Renal cortex interstitium (tissue), 11 donors: ENCODE results near the gene HINT2. TPM values are rescaled to one million over a fixed set of nuclear protein-coding genes. Genes with fewer than 3 reads are reported as not detected.
A peak's percentile ranks its signal among the peaks of the same experiment; 100 is the strongest.

Source experiments
- DNase-seq, 11 donors: peaks; one replicate each; pipeline ENCODE4 v3.0.0-alpha.2; 2013; ENCODE audit warnings: low read depth in 9 of 11, low spot score in 4 of 11; ENCODE audit errors: extremely low read depth in 1 of 11
- polyA plus RNA-seq, 3 donors: library from polyadenylated mRNA; unstranded; fragments of 120-200 nt; gene quantifications; one replicate each; pipeline ENCODE4 v1.2.1, GENCODE V29; 2013; ENCODE audit not compliant: insufficient read length in 3 of 3

Gene HINT2
- polyA plus RNA-seq, 3 donors = 50.5 to 60.3 (median 58.2) TPM

DNA sequence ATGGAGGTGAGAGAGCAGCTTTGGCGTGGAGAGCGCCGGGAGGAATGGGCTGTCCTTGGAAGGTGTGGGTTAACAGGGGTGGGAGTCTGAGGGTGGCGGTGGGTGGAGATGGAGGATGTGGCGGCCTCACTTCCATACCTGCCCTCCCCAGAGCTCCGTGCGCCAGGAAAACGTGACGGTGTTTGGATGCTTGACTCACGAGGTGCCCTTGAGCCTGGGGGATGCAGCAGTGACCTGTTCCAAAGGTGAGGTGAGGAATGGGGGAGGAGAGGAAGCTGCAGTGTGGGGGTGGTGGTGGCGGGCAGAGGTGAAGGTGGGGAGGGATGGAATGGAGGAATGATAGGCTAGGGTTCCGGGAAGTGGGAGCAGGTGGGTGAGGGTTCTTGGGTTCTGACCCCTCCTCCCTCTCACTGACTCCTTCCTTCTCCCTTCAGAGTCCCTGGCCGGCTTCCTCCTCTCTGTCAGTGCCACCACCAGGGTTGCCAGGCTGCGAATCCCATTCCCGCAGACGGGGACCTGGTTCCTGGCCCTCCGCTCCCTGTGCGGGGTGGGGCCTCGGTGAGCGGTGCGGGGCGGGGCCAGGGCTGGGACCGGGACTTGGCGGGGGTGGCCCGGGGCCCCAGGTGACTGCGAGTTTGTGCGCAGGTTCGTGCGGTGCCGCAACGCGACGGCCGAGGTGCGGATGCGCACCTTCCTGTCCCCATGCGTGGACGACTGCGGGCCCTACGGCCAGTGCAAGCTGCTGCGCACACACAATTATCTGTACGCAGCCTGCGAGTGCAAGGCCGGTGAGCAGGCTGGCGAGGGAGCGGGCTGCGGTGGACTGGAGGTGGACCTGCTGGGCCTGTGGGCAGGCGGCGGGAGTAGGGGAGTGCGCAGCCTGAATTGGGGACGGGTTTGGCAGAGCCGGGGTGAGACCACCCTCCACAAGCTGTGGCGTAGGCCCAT lies 31.3 kb upstream of the HINT2 start:
- no peak for DNase-seq

GRCh38 chr9:35844628-35845270 lies 29.9 kb upstream of the HINT2 start:
- DNase-seq = peak in 5 of 11 donors; percentile 41 to 63 (median 55)

DNA sequence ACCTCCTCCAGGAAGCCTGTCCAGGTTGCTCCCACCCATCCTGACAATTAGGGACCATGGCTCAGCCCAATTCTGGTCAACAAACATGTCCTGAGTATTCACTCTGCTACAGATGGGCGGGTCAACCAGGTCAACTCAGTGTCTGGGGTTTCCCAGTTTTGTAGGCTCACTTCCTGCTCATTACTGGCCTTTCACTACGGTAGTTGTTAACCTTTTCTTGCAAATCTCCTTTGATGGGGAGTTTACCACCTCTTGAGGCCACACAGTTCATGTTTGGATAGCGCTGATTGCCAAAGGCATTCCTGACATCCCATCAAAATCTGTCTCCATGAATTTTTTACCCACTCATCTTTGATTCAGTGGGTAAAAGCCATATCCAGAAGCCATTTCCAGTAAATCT lies 28.0 kb upstream of the HINT2 start:
- DNase-seq = no peak

DNA sequence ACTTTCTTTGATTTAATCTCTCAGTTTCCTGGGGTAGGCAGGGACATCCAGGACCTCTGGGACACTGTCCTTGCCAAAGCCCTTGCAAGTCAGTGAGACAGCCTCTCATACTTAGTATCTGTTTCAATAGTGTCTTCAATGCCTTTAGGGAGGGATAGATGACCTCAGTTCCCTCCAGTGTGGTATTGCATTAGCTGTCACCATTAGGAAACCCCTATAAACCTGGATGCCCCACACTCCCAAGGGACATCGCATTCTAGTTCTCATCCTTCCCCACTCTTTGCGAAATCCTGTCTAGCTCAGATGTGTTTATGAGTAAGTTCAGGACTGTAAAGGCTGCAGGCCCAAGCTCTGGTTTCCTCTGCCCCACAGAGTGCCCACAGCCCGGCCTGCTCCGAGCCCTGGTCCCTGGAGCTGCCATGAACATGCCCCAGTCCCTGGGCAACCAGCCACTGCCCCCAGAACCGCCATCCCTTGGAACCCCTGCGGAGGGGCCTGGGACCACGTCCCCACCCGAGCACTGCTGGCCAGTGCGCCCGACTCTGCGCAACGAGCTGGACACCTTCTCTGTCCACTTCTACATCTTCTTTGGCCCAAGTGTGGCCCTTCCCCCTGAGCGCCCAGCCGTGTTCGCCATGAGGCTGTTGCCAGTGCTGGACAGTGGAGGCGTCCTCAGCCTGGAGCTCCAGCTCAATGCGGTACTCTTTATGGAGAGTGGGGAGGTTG lies 27.3 kb upstream of the HINT2 start:
- no peak for DNase-seq

DNA sequence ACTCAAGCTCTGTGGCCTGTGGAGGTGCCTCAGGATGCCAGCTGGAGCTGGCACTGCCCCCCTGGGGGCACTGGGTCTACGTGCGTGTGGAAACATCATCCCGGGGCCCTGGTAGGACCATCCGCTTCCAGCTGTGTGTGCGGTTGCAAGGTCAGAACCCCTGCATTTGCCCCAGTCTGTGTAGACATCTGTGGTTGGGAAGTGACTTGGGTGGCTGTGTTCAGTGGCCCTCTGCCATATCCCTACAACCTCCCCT lies 26.7 kb upstream of the HINT2 start:
- no peak for DNase-seq

GRCh38 chr9:35840881-35841644 lies 26.2 kb upstream of the HINT2 start:
- DNase-seq = no peak

GRCh38 chr9:35839926-35840325 lies 25.1 kb upstream of the HINT2 start:
- DNase-seq = no peak

DNA sequence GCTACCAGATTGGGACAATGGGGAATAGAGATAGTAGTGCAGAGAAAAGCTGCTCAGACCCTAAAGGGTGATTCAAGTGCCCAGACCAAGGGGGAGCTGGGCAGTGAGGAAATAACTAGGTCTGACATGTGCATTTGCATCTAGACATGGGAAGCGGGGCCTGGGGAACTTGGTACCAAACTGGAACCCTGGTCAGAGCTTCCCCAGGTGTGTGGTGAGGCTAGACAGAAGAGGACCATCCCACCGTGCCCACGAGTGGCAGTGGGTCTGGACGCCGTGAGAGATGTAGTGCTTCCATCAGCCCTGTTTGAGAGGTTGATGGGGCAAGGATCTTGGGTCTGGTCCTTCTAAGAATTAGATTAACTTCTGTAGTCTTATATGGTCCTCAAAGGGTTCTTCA lies 21.8 kb upstream of the HINT2 start:
- no peak for DNase-seq

- DNase-seq = no peak
Observed at GRCh38 chr9:35835766-35836165, 20.9 kb upstream of the HINT2 start.

GRCh38 chr9:35835216-35835632 lies 20.4 kb upstream of the HINT2 start:
- DNase-seq = no peak

- DNase-seq = no peak
Observed at GRCh38 chr9:35834260-35835215, 19.7 kb upstream of the HINT2 start.

- DNase-seq = no peak
Observed at GRCh38 chr9:35832814-35833213, 18.0 kb upstream of the HINT2 start.

DNA sequence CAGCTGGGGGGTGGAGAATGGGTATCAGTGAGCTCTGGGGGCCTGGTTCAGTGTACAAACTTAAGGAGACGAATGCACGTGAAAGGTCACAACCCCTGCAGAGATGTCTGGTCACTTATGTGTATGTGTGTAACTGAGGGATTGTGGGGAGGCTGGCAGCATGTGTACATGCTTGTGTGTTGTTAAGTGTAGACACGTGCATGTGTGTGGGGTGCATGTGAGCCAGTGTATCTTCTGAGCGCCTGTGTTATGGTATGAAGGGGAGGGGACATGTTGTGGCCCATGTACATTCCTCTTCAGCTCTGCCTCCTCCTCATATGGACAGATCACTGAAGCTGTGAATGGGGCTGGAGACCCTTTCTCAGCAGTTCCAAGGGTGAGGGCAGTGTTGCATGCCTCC lies 16.2 kb upstream of the HINT2 start:
- no peak for DNase-seq

DNA sequence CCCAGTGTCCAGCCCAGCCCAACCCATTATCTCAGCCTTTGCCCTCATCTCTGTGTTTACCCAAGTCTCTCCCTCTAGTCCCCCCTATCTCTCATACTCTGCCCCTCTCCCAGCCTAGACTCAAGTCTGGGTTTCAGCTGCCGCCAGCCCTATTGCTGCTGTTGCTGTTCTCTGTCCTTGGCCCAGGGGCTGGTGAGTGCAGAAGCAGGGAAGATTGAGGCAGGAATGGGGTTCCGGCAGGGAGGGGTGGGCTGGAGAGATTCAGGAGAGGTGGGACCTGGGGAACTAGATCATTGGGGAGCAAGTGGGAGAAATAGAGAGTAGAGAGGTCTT lies 14.9 kb upstream of the HINT2 start:
- DNase-seq = no peak

DNA sequence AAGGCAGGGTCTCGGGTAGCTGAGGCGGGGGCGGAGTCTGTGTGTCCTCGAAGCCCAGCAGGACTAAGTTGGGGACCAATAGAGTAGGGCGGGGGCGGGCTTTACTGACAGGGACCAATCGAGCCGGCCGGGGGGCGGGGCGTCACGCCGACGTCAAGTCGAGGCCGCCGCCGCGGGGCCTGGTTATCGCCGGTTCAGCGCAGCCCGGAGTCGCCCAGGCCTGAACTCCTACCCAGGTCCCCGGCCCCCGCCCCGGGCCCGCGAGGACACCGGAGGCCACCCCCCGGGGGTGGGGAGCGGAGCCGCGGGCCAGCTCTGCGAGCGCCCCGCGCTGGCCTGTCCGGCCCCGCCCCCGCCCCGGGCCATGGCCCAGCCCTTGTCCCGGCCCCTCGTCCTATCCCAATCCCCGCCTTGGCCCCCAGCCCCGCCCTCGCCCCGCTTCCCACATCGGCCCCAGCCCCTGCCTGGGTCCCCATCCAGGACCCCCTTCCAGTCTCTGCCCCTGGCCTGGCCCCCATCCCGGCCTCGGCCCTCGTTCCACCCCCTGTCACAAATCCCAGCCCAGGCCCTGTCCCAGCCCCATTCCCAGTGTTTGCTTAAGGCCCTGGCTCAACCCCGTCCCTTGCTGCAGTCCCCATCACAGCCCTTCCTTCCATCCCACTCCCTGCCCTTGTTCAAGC lies 14.4 kb upstream of the HINT2 start, which contains the start of gene TMEM8B:
TMEM8B (plus strand) TSS at position 145 of the 680 bp plus-strand sequence; CDS start at position 365, 220 bp downstream.
- DNase-seq = peak in 10 of 11 donors; percentile 80 to 96 (median 94)

DNA sequence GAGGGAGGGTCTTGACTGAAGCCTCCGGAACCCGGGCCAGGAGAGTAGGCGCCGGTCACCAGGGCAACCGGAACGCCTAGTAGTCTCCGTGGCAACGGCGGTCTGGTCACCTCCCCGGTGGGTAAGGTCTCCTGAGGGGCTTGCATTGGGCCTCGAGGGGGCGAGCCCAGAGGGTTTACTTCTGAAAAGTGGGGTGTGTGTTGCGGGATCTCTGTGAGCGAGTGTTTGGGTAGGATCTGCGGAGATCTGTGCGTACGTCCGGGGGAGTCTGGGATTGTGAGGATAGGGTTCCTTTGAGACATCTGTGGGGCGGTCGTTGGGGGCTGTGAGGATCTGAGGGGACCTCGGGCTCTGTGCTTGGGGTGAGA lies 13.9 kb upstream of the HINT2 start, which contains the start of gene FAM221B:
FAM221B (minus strand) TSS at position 17 of the 368 bp plus-strand sequence. CDS start 2,571 bp downstream, outside the sequence.
- peak in 1 of 11 donors; percentile 25 for DNase-seq

- DNase-seq = no peak
Observed at GRCh38 chr9:35827486-35827885, 12.6 kb upstream of the HINT2 start.
